Activated CD4-positive, alpha-beta T cell treated with anti-CD3 and anti-CD28 coated beads, Interleukin-2, amount 50 U/mL, for 24 hours (primary cell): ENCODE data around the gene ORMDL1.
"Not testable (repeated sequence)": the region's sequence is repeated elsewhere in the genome, so short reads cannot be mapped to it uniquely, and the experiment has no call there.

Source experiments
- DNase-seq, 2 donors: peaks; one replicate each; pipeline ENCODE4 v3.0.0-alpha.2; 2020; ENCODE audit warnings: low read depth in 1 of 2, low spot score in 1 of 2

ORMDL1 gene

DNA sequence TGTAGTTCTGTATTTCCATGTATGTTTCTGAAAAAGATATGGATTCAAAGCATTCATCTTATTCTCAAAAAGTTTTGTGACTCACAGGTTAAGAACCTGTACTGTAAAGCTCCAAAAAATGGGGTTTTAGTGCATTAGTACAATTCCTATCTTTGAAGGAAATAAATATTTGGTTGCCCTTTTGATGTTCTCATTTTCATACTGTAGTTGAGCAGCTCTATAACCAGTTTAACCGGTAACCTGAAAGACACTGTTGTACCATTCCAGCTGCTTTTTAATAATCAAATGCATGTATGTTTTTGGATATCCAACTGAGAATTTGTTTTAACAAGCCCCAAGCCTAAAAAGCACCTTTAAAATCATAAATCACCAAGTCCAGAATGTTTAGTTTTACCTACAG, 11.9 kb downstream of the ORMDL1 start:
- no peak for DNase-seq

- DNase-seq = no peak
These were observed 13.4 kb downstream of the ORMDL1 start for GRCh38 chr2:189770590-189771322.

DNA sequence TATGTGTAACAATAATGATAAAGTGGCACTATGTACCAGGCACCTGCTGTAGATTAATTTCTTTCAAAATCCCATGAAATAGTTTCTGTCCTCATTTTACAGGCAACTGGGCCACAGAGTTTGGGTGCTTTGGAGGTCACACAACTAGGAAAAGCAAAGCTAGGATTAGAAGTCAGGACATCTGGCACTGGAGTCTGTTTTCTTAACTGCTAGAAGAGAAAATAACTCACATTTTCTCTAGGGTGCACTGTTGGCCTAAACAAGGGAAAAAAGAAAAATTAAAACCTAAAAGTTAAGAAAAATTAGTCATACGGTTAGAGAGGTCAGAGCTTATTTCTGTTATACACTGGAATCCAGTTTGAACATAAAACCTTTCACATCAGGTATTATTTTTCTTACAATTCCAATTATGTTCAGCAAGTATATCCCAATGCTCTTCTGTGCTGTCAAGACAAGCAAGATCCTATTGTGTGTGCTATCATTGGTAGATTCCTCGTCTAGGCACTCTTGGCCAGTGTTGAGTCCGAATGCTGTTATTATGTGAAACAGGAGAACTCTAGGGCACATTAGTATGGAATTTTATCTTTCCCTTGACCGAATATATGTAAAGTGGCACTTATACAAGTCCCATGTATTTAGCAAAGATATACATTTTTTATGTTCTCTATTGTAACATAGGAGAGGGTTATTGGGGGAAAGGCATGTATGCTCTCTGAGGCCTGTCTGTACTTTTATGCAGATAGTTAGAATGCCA, 20.1 kb downstream of the ORMDL1 start:
- DNase-seq = no peak

GRCh38 chr2:189762551-189763298, 21.4 kb downstream of the ORMDL1 start, which contains the start of gene OSGEPL1:
Gene OSGEPL1, minus strand, starts transcription at chr2:189762792. Its CDS starts 1,152 bp downstream, at chr2:189761640.
- peak; percentile 84 to 93 for DNase-seq

DNA sequence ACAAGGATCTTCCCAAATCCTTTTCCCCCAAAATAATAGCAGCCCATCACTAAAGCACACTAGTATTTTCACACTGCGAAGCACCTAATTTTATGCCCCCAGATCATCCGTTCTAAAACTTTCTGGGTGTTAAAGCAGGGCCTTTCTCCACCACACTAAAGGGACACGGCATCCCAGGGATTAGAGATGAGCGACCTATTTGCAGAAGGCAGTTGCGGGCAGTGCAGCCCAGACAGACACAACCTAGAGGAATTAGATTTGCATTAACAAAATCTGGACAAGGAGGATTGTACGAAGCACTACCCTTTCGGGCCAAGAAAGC, 21.9 kb downstream of the ORMDL1 start:
- no peak for DNase-seq

DNA sequence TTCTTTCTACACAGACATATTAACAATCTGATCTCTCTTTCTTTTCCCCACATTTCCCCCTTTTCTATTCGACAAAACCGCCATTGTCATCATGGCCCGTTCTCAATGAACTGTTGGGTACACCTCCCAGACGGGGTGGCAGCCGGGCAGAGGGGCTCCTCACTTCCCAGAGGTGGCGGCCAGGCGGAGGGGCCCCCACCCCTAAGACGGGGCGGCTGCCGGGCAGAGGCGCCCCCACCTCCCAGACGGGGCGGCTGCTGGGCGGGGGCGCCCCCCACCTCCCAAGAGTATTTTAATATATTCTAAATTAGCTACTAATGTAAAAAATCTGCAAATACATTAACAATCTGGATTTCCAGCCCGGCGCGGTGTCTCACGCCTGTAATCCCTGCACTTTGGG, 24.0 kb downstream of the ORMDL1 start:
- DNase-seq = not testable (repeated sequence)

GRCh38 chr2:189756311-189756952, 27.7 kb downstream of the ORMDL1 start:
- no peak for DNase-seq

DNA sequence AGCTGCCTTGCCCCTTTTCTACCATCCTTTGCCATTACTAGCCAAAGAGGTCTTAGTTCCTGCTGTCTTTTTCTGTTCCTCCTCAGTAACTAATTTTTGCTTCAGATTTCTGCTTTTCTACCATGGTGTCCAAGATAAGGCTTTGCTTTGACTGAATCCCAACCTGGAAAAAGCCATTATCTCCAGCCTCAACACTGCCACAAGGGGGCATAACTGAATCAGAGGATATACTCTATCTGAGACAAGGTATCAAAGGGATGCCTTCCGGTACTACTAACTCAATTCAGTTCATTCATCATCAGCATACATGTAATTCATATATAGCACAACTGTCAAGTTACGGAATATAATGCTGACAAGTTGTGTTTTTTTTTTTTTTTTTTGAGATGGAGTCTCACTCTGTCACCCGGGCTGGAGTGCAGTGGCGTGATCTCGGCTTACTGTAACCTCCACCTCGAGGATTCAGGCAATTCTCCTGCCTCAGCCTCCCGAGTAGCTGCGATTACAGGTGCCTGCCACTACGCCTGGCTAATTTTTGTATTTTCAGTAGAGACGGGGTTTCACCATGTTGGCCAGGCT, 33.0 kb downstream of the ORMDL1 start:
- peak in 1 of 2 donors; percentile 22 for DNase-seq

- no peak for DNase-seq
These were observed 54.7 kb downstream of the ORMDL1 start for GRCh38 chr2:189729430-189729829.

DNA sequence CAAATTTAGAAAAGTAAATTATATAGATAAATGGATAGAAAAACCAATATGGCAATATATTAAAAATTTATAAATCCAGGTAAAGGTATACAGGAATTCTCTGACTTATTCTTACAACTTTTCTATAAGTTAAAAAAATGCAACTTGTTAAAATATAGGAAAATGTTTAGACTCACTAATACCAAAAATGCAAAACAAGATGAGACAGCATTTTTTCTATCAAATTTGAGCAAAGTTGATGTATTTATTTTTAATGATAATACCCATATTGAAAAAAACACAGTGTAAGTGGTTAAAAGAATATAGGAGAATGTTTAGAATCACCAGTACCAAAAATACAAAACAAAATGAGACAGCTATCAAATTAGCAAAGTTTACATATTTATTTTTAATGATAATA, 57.3 kb downstream of the ORMDL1 start:
- no peak for DNase-seq

DNA sequence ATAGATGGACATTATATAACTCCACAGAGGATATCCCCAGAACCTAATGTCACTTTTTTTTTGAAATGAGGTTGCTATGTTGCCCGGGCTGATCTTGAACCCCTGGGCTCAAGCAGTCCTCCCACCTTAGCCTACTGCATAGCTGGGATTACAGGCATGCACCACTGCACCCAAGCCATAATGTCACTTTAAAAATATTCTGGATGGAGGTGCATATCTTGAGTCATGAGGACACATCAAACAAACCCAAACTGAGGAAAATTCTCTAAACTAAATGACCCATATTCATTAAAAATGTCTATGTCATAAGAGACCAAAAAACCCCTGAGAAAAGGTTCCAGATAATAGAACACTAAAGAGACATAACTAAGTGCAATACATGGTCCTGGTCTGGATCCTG, 57.9 kb downstream of the ORMDL1 start:
- no peak for DNase-seq

GRCh38 chr2:189723192-189723591, 60.9 kb downstream of the ORMDL1 start:
- DNase-seq = no peak
